Osteocyte (in vitro differentiated cells): Measurements from ENCODE around the gene ARHGDIG. TPM values are rescaled to one million over a fixed set of nuclear protein-coding genes. Genes with fewer than 3 reads are reported as not detected.
A peak's percentile ranks its signal among the peaks of the same experiment; 100 is the strongest.

Experiments used
- DNase-seq: peaks from one replicate; pipeline ENCODE4 v3.0.0; 2021; ENCODE audit warnings: mixed read lengths; ENCODE audit not compliant: unreplicated experiment; ENCODE audit errors: extremely low spot score
- H3K27ac Mint-ChIP-seq: one replicate; pipeline ENCODE4 v1.8.0; 2021; ENCODE audit warnings: mild to moderate bottlenecking, mixed read lengths; ENCODE audit not compliant: unreplicated experiment
- H3K27me3 Mint-ChIP-seq: one replicate; pipeline ENCODE4 v1.8.0; 2021; ENCODE audit warnings: mixed read lengths; ENCODE audit not compliant: unreplicated experiment
- H3K36me3 Mint-ChIP-seq: one replicate; pipeline ENCODE4 v1.8.0; 2021; ENCODE audit warnings: mixed read lengths; ENCODE audit not compliant: unreplicated experiment
- H3K4me1 Mint-ChIP-seq: one replicate; pipeline ENCODE4 v1.8.0; 2021; ENCODE audit warnings: mixed read lengths; ENCODE audit not compliant: unreplicated experiment
- H3K4me3 Mint-ChIP-seq: one replicate; pipeline ENCODE4 v1.8.0; 2021; ENCODE audit warnings: mild to moderate bottlenecking, moderate library complexity, mixed read lengths; ENCODE audit not compliant: unreplicated experiment
- H3K9me3 Mint-ChIP-seq: one replicate; pipeline ENCODE4 v1.8.0; 2021; ENCODE audit warnings: mixed read lengths; ENCODE audit not compliant: unreplicated experiment
- CTCF ChIP-seq: fragments of 200-600 bp; sonication (generic); IDR thresholded peaks from 2 replicates; pipeline ENCODE4 v1.5.0; 2021; ENCODE audit warnings: antibody characterized with exemption, mild to moderate bottlenecking, moderate library complexity
- total RNA-seq: library from RNA; stranded (reverse); gene quantifications from 2 replicates; pipeline ENCODE4 v1.2.1, GENCODE V29; 2021

ARHGDIG gene
- total RNA-seq, 1 donor from 2014 or later: 0.54 TPM

- Mint-ChIP-seq H3K9me3 (no peaks in the 10 kb centered on the region), H3K27ac (no peak overlapping the region), H3K36me3 (peaks cover 10% of the 10 kb centered on the region), H3K27me3 (no peaks in the 10 kb centered on the region), H3K4me3 (no peak overlapping the region), H3K4me1 (no peaks in the 10 kb centered on the region)
- no peak for TF ChIP-seq CTCF
- DNase-seq: no peak
Measured at GRCh38 chr16:301235-301634, 20.8 kb downstream of the ARHGDIG start.

DNA sequence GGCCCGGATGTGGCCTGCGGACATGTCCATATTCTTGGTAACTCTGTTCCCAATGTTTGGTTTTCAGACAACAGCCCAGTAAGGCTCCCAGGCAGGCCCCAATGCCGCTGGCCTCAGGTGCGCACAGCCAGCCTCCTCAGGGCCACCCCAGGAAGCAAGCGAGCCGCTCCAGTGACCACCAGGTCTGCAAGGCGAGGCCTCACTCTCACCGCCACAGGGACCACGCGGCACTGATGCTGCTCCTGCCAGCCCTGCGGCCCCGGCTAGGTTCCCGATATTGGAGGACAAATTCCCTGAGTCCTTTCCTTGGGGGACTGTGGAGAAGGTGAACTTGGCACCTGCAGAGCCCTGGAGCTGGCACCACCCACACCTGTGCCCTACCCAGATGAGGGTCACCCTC is 21.6 kb downstream of the ARHGDIG start:
- H3K4me1 Mint-ChIP-seq: no peaks in the 10 kb centered on the region
- H3K27ac Mint-ChIP-seq: no peak overlapping the region
- H3K9me3 Mint-ChIP-seq: no peaks in the 10 kb centered on the region
- H3K4me3 Mint-ChIP-seq: no peak overlapping the region
- DNase-seq: no peak
- H3K36me3 Mint-ChIP-seq: peaks cover 14% of the 10 kb centered on the region
- no peak for TF ChIP-seq CTCF
- H3K27me3 Mint-ChIP-seq: no peaks in the 10 kb centered on the region

DNA sequence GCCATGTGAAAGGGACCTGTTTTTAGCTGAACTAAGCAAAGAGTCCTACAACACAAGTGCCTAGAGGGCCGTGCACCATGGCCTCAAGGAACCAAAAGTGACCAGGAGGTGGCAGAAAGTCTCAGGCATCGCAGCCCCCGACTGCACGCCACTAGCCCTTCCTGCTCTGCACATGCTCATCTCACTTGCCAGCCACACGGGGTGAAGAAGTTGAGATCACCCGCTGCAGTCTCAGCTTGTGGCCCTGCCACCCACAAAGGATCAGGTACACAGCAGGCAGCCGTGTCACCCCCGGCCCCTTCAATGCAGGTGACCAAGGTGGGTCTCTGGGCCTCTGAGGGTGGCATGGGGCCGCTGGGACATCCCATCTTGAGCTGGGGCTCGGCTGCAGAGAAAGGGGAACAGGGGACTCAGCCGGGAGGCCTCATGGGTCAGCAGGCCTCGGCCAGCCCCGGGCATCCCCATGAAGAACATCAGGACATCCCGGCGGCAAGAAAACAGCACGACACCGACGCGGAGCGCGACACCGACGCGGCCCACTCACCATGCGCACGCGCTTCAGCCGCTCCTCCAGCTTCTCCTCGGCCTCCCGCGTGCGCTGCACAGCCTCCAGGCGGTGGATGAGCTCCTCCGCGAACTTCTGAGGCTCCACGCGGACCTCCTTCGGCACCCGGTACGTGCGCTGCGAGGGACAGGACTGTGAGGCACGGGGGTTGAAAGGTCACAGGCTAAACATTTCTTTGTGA is 23.5 kb downstream of the ARHGDIG start:
- Mint-ChIP-seq H3K9me3 (no peaks in the 10 kb centered on the region), H3K27me3 (no peaks in the 10 kb centered on the region), H3K4me1 (no peaks in the 10 kb centered on the region), H3K4me3 (no peak overlapping the region), H3K36me3 (peaks cover 14% of the 10 kb centered on the region), H3K27ac (no peak overlapping the region)
- no peak for DNase-seq
- TF ChIP-seq CTCF: no peak

- TF ChIP-seq CTCF: no peak
- no peak for DNase-seq
- Mint-ChIP-seq H3K9me3 (no peaks in the 10 kb centered on the region), H3K4me1 (no peaks in the 10 kb centered on the region), H3K27ac (peak overlapping the region; percentile 23), H3K36me3 (peaks cover 18% of the 10 kb centered on the region), H3K4me3 (no peak overlapping the region), H3K27me3 (no peaks in the 10 kb centered on the region)
Measured at GRCh38 chr16:305916-306626, 25.7 kb downstream of the ARHGDIG start.

GRCh38 chr16:306911-307370 is 26.6 kb downstream of the ARHGDIG start:
- Mint-ChIP-seq H3K27me3 (no peaks in the 10 kb centered on the region), H3K27ac (no peak overlapping the region), H3K4me1 (no peaks in the 10 kb centered on the region), H3K9me3 (no peaks in the 10 kb centered on the region), H3K4me3 (no peak overlapping the region), H3K36me3 (peaks cover 18% of the 10 kb centered on the region)
- DNase-seq: no peak
- TF ChIP-seq CTCF: no peak
